GM18502 (cell line): ENCODE measurements around the gene TOMM22.

ENCODE experiments used
- ATAC-seq: cut with Tn5 transposase; IDR thresholded peaks from one replicate; pipeline ENCODE4 v1.9.1; 2021; ENCODE audit warnings: mild to moderate bottlenecking; ENCODE audit not compliant: unreplicated experiment, poor library complexity

TOMM22 gene

DNA sequence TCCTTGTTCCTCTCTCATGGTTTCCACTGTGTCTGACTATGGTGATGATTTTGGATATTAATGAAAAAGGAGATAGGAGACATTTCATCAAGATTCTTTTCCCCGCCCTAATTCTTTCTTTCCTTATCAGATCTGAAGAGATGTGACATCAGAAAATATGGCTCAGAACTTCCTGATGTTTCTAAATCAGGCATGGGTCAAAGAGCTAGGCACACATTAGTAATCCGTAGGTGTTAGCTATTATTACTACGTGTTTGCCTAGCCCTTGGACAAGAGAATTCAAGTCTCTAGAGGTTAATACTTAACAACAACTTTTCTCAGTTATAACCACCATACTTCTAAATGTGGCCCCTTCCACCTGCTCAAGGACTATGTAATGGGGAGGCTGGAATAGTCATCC lies 13.2 kb downstream of the TOMM22 start:
- ATAC-seq: no peak

GRCh38 chr22:38696606-38697424 lies 15.1 kb downstream of the TOMM22 start:
- no peak for ATAC-seq

- no peak for ATAC-seq
Observed at GRCh38 chr22:38697425-38698089, 15.8 kb downstream of the TOMM22 start.

GRCh38 chr22:38698407-38699094 lies 16.8 kb downstream of the TOMM22 start:
- ATAC-seq: no peak

GRCh38 chr22:38699143-38699542 lies 17.4 kb downstream of the TOMM22 start:
- no peak for ATAC-seq

GRCh38 chr22:38699784-38700183 lies 18.0 kb downstream of the TOMM22 start:
- no peak for ATAC-seq

- ATAC-seq: peak; percentile 16
Observed at GRCh38 chr22:38700270-38700788, 18.6 kb downstream of the TOMM22 start.

DNA sequence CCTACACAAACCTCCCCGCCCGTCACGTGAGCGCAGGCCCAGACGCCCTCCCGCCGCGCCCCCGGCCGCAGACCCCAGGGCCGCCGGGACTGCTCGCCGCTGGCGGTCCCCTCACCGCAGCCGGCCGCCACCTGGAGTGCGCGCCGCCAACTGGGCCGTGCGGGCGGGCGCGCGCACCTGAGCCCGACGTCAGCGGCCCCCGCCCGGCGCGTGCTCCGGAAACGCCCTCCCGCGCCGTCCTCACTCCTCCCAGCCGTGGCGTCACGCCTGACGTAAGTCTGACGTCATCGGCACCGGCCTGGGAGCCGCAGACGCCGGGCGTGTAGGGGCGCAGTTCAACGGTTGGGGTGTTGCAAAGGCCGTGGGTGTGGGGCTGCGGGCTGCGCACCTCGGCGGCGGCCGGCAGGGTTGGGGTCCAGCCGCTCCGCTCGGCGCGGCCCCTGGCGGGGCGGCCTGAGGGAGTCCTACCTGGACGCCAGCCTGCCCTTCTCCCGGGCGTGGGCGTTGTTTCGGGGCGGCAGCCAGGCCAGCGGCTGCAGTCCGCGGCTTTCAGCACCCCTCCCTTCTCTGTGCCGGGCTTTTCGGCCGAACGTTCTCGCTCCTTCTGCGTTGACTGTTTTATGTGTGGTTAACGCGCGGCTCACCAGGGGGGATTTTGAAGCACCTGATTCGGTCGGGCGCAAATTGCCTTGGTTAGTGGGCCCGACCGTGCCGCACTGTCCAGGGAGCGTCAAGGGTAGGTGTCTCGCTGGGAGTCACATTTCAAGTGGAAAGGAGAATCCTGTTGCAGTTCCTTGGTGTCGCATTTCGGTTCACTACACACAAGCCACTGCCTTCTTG lies 19.3 kb downstream of the TOMM22 start, which contains the start of gene JOSD1:
TSS of gene JOSD1 (minus strand) at position 155 of the 840 bp plus-strand sequence. CDS start 956 bp downstream, outside the sequence.
- peak; percentile 47 for ATAC-seq

DNA sequence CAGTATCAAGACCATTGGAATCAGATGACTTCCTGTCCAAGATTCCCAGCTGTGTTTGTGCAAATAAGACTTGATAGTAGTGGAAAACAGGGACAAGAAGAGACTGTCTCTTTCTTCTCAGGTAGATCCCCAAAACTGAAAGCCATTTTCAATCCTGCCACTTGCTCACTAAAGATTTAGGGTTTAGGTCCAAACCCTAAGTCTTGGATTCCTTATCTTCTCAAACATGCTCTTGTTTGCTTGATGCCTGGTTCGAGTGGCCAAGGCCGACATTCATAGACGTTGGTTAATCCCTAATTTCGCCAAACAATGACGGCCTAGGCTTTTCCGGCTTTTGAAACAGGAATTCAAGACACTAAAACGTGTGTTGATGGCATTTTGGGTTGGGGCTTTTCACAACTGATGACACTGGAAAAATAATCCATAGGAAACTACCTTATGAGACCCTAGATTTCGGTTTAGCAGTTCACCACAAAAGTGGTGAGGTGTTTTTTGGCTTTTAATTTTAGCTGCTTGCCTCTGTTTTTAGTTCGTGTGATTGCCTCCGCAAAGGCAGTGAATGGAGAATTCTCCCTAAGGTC lies 23.0 kb downstream of the TOMM22 start:
- no peak for ATAC-seq

DNA sequence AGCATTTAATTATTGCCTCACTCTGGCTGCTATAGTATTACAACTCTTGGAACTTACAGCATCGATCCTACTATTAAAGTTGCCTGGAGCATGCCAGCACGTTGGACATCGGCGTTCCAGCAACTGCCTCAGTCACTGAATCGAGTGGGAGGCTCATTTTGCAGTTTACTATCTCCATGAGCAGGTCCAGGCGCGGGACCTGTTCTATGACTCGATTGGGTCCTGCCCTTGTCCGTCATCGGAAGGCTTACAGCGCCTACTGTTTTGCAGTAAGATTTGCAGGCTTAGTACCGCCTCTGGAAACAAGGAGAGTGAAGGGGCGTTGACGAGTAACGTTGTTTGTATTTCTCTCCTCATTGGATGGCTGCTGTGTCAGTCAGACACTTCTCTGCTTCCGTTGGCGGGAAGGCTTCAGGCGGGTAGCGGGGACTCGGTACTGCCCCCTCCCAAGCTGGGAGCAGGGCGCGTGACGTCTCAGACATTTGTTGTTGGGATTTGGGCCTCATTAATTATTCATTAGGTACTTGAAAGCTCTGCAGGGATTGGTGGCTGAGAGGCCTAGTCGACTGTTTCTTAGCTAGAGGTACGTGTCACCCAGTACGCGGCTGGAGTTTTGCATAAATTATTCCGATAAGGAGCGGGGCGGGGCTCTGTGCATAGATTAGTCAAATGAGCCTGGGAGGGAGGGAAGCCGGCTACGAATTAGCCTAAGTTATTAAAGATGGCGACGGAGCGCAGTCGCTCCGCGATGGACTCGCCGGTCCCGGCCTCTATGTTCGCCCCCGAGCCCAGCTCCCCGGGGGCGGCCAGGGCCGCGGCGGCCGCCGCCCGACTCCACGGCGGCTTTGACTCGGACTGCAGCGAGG lies 23.7 kb downstream of the TOMM22 start, which contains the start of gene GTPBP1:
TSS of gene GTPBP1 (plus strand) at position 710 of the 866 bp plus-strand sequence. CDS start at position 722, 12 bp downstream.
- ATAC-seq: peak; percentile 72

DNA sequence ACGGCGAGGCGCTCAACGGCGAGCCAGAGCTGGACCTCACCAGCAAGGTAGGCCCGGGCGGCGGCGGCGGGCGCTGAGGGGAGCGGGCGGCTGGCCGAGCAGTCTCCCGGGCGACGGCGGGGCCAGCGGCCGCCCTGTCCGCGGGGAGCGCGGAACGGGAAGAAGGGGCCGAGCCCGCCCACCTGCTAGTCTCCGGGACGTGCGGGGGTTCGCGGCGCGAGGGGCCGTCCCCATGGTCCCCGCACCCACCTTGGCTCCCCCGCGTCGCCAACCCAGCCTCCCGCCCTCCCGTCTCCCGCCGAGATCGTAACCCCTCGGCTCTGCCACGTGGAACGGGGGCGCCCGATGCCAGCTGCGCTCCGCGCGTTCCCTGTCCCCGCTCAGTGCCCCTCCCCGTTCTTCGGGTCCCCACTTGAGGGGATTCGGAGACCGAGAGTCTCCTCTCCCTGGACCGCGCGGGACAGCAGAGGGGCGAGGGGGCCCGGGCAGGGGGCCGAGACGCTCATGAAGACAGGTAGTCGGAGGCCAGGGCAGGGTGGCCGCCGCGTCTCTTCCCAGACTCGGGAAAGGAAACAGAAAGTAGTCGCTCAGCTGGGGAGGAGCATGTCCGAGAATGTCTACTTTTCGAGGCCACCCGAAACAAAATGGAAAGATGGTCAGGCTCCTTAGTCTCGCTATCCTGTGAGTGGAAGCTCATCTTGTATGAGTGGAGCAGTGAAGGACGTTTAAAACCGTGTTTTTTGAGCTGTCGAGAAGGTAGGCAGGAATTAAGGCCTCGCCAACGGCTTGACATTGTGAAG lies 24.5 kb downstream of the TOMM22 start:
- ATAC-seq: peak; percentile 7

DNA sequence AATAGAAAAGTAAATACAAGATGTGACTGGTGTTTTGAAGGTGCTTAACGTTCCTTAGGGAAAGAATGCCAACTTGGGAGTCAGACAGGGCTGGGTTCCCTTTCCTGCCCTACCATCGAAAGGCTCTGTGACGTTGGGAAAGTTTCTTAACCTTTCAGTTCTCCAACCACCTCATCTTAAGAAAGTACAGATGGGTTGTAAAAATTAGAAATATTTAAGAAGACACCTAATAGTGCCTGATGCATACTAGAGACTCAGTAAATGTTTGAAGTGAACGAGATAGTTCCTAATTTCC lies 25.1 kb downstream of the TOMM22 start:
- no peak for ATAC-seq

DNA sequence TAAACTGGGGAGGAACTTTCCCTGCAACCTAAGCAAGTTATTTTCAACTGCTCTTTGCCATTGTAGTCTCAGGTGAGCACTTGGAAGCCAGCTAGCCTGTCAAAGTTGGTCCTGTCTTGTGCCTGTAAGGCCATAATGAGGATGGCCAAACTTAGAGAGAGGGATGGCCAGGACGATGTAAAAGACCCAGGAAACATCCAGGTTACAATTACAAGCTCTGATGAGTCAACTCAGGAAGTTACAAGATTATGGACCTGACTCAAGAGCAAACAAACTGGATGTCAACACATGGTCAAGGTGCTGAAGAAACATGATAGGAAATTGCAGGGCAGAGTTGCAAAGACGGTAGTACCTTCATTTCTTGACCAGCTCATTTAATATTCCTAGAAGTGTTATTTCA lies 25.6 kb downstream of the TOMM22 start:
- no peak for ATAC-seq

DNA sequence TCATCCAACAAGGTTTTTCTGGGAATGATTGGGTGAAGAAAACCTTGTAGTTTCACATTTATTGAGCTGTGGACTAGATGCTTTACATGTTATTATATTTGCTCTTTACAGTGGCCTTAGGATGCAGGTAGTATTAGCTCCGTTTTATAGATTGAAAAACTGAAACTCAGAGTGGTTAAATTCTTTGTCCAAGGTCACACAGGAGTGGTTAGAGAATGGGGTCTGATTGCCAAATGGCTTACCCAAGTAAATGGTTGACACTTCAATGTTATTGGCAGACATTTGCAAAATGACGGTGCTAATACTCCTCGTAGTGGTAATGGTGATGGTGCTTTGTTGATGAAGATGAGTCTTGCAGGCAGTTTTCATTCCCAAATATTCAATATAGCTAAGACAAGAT lies 26.2 kb downstream of the TOMM22 start:
- ATAC-seq: no peak

DNA sequence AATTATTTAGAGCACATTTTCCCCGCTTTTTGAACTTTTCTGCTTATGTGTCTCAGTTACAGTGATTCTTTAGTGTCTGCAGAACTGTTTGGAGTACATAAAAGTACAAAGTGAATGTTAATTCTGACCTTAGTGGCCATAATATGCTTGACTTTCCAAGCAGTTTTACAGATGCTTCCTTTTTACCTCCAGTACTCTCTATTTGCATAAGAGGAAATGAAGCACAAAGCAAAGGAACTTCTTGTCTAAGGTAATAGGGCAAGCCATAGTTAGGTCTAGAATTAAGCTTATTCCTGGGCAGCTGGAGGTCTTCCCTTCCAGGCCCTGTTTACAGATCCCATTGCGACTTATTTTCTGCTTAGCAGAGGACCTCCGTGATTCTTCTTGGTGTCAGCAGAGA lies 27.5 kb downstream of the TOMM22 start:
- no peak for ATAC-seq

GRCh38 chr22:38710351-38710750 lies 28.6 kb downstream of the TOMM22 start:
- ATAC-seq: no peak

GRCh38 chr22:38710866-38711265 lies 29.1 kb downstream of the TOMM22 start:
- no peak for ATAC-seq
